ENCODE results near the gene HAUS7.

- TF ChIP-seq CTCF (IDR thresholded peaks at IDR 0.05; ENCODE audit: insufficient read depth, low read length), result no peak
- no peak for TF ChIP-seq POLR2AphosphoS5 (IDR thresholded peaks at IDR 0.05; ENCODE audit: low read depth)
Observed at GRCh38 chrX:153405426-153405825, 65.0 kb downstream of the HAUS7 start.

Data from HL-60 (cell line).